Endothelial cell of umbilical vein (primary cell): Measurements from ENCODE around the gene PHC3. TPM values are rescaled to one million over a fixed set of nuclear protein-coding genes. Genes with fewer than 3 reads are reported as not detected.

Source experiments
- BruUV-seq: library from RNA; stranded (reverse); fragments of 400-500 nt; replicated peaks from 2 replicates; lab custom pipeline; 2021; lab: Mats Ljungman, UMichigan
- CTCF ChIA-PET: fragments of 300-600, 350-600 bp; sonication (Branson Sonifier 250); formaldehyde crosslinking; loops from one replicate; lab custom pipeline; 2021; ENCODE audit warnings: antibody characterized with exemption, inconsistent platforms; lab: Charles Lee
- POLR2A ChIA-PET: fragments of 300-600, 350-600 bp; sonication (Branson Sonifier 250); formaldehyde crosslinking; loops from one replicate; lab custom pipeline; 2021; ENCODE audit warnings: antibody characterized with exemption, inconsistent platforms; lab: Charles Lee
- DNase-seq: peaks from one replicate; pipeline ENCODE4 v3.0.0-alpha.2; 2011; ENCODE audit warnings: low read depth, low spot score
- FAIRE-seq: peaks from 2 replicates; lab custom pipeline; 2011; peaks lifted over from hg19 to GRCh38; lab: Jason Lieb, UNC
- H2AFZ ChIP-seq: 2 replicates; pipeline ENCODE4 v1.6.0; 2012; ENCODE audit warnings: low read depth, low read length, control low read depth, inconsistent platforms
- H3K27ac ChIP-seq: 2 replicates; pipeline ENCODE4 v1.5.1; 2011; ENCODE audit warnings: low read depth, mild to moderate bottlenecking, control low read depth, low read length, moderate library complexity; ENCODE audit not compliant: insufficient read depth
- H3K27me3 ChIP-seq, 2 experiments: 2 replicates each; pipeline versions ENCODE4 v1.6.0 to v1.6.1; 2011; ENCODE audit warnings: low read length in 2 of 2, mixed read lengths in 1 of 2; ENCODE audit not compliant: control insufficient read depth in 2 of 2, insufficient read depth in 2 of 2
- H3K36me3 ChIP-seq, 2 experiments: 2 replicates in 1 of 2; 3 replicates in 1 of 2; pipeline ENCODE4 v1.5.1; 2011; ENCODE audit warnings: low read length in 2 of 2, mild to moderate bottlenecking in 1 of 2, moderate library complexity in 1 of 2; ENCODE audit not compliant: control insufficient read depth in 2 of 2, insufficient read depth in 2 of 2; ENCODE audit errors: extremely low read depth in 1 of 2
- H3K4me1 ChIP-seq: 3 replicates; pipeline ENCODE4 v1.5.1; 2011; ENCODE audit warnings: mild to moderate bottlenecking, low read length; ENCODE audit not compliant: control insufficient read depth, insufficient read depth; ENCODE audit errors: extremely low read depth
- H3K4me2 ChIP-seq: 2 replicates; pipeline ENCODE4 v1.6.1; 2011; ENCODE audit warnings: low read length, control low read depth, mixed read lengths; ENCODE audit not compliant: insufficient read depth
- H3K4me3 ChIP-seq, 3 experiments: fragments of 200-600 bp in 1 of 3; sonication (generic), shearing (Covaris generic) in 1 of 3; replicated peaks in 1 of 3; 2 replicates each; pipeline ENCODE4 v1.5.1; 2011 to 2016; ENCODE audit warnings: control low read depth in 3 of 3, low read length in 3 of 3, mild to moderate bottlenecking in 2 of 3, inconsistent platforms in 1 of 3, low read depth in 1 of 3, moderate library complexity in 1 of 3; ENCODE audit not compliant: insufficient read depth in 1 of 3
- H3K79me2 ChIP-seq: 2 replicates; pipeline ENCODE4 v1.6.0; 2012; ENCODE audit warnings: low read length, inconsistent platforms; ENCODE audit not compliant: control insufficient read depth, insufficient read depth
- H3K9ac ChIP-seq: replicated peaks from 2 replicates; pipeline ENCODE3; 2011; ENCODE audit warnings: low read length, control low read depth; ENCODE audit not compliant: insufficient read depth; ENCODE audit errors: extremely low read depth
- H3K9me1 ChIP-seq: replicated peaks from 3 replicates; pipeline ENCODE4 v1.6.0; 2011; ENCODE audit warnings: mild to moderate bottlenecking, low read length; ENCODE audit not compliant: control insufficient read depth, insufficient read depth; ENCODE audit errors: extremely low read depth
- H3K9me3 ChIP-seq: replicated peaks from 2 replicates; pipeline ENCODE4 v1.5.1; 2012; ENCODE audit warnings: low read length, inconsistent platforms; ENCODE audit not compliant: control insufficient read depth, insufficient read depth
- H4K20me1 ChIP-seq: replicated peaks from 2 replicates; pipeline ENCODE3; 2011; ENCODE audit warnings: mild to moderate bottlenecking, low read length; ENCODE audit not compliant: control insufficient read depth, insufficient read depth; ENCODE audit errors: extremely low read depth
- CTCF ChIP-seq, 2 donors: IDR thresholded peaks; 1 replicate in 1 of 2; 2 replicates in 1 of 2; pipeline ENCODE4 v1.5.1; 2011; ENCODE audit warnings: low read length in 2 of 2, mild to moderate bottlenecking in 2 of 2, moderate library complexity in 2 of 2, control low read depth in 1 of 2, inconsistent platforms in 1 of 2, low read depth in 1 of 2; ENCODE audit not compliant: insufficient read depth in 1 of 2; ENCODE audit errors: extremely low read depth in 1 of 2
- EZH2 ChIP-seq: IDR thresholded peaks from 2 replicates; pipeline ENCODE4 v1.6.1; 2012; ENCODE audit warnings: borderline replicate concordance, low read depth, mild to moderate bottlenecking, moderate library complexity, low read length, inconsistent platforms; ENCODE audit not compliant: severe bottlenecking
- FOS ChIP-seq: IDR thresholded peaks from 2 replicates; pipeline ENCODE4 v1.6.1; 2011; ENCODE audit warnings: mild to moderate bottlenecking, low read length, moderate library complexity, borderline replicate concordance; ENCODE audit not compliant: insufficient read depth
- GATA2 ChIP-seq: IDR thresholded peaks from 2 replicates; pipeline ENCODE4 v1.7.0; 2011; ENCODE audit warnings: low read depth, mild to moderate bottlenecking, moderate library complexity, mixed read lengths, low read length; ENCODE audit not compliant: insufficient read length, insufficient read depth
- JUN ChIP-seq: IDR thresholded peaks from 2 replicates; pipeline ENCODE4 v1.6.1; 2011; ENCODE audit warnings: borderline replicate concordance, low read depth; ENCODE audit not compliant: insufficient read length, insufficient read depth
- MAX ChIP-seq: IDR thresholded peaks from 2 replicates; pipeline ENCODE4 v1.6.1; 2011; ENCODE audit not compliant: insufficient read depth, insufficient read length
- MYC ChIP-seq: IDR thresholded peaks from one replicate; pipeline ENCODE4 v1.6.1; 2011; ENCODE audit warnings: mild to moderate bottlenecking, low read depth, low read length
- POLR2A ChIP-seq: IDR thresholded peaks from 2 replicates; pipeline ENCODE4 v1.6.1; 2012; ENCODE audit warnings: low read depth, mild to moderate bottlenecking, control low read depth, low read length
- POLR2AphosphoS5 ChIP-seq: IDR thresholded peaks from 2 replicates; pipeline ENCODE4 v1.6.1; 2012; ENCODE audit warnings: low read depth, mild to moderate bottlenecking, control low read depth, low read length, moderate library complexity; ENCODE audit not compliant: insufficient read depth
- dilution Hi-C: fragments of 300-500 bp; cut with MboI; formaldehyde crosslinking; loops from one replicate; pipeline ENCODE4 v1.15.0; 2019; ENCODE audit warnings: low sequenced_read_pairs; ENCODE audit not compliant: extremely low pct_ligation_motif_present
- intact Hi-C: fragments of 100-400 bp; cut with micrococcal nuclease; formaldehyde crosslinking; loops from one replicate; pipeline ENCODE4 v1.10.0; 2022
- polyA plus RNA-seq, 4 experiments: library from polyadenylated mRNA; depleted of rRNA in 3 of 4; stranded (reverse) in 3 of 4; unstranded in 1 of 4; fragments of >200 nt; gene quantifications; 2 replicates each; pipeline versions ENCODE4 v1.2.1 to v1.2.3, GENCODE V29; 2011 to 2012; ENCODE audit warnings: missing spikeins in 1 of 4
- total RNA-seq: library from RNA; stranded (reverse); gene quantifications from 2 replicates; pipeline ENCODE4 v1.2.3, GENCODE V29; 2021

The PHC3 gene
- total and polyA plus RNA-seq, 2 donors (not counting 3 experiments of a cell fraction or from before 2014, with no cell fraction given), result 35.7 to 45.8 TPM

GRCh38 chr3:170145278-170145677, 36.3 kb downstream of the PHC3 start:
- TF ChIP-seq EZH2, result no peak
- TF ChIP-seq JUN, result no peak
- no peak for TF ChIP-seq FOS
- no peak for TF ChIP-seq POLR2AphosphoS5
- TF ChIP-seq MAX, result no peak
- no peak for TF ChIP-seq MYC
- TF ChIP-seq CTCF (IDR thresholded peaks at IDR 0.05; ENCODE audit: extremely low read depth in 1 of 2, insufficient read depth in 1 of 2, low read depth in 1 of 2, low read length in 2 of 2), result no peak
- TF ChIP-seq GATA2, result no peak
- no peak for TF ChIP-seq POLR2A
- DNase-seq (no peak), FAIRE-seq (no peak)
- ChIA-PET POLR2A (no interaction called here), CTCF (interaction anchor here (0.9 kb wide), 1 partner anchor 12 kb away, joined by 3 read pairs; no protein-coding TSS in a partner anchor)
- Histone ChIP-seq H3K4me1 (no peaks in the 10 kb centered on the region), H3K9ac (no peak overlapping the region), H3K9me3 (no peaks in the 10 kb centered on the region), H3K4me3 (no peak overlapping the region), H3K27me3 (no peaks in the 10 kb centered on the region), H3K9me1 (no peaks in the 10 kb centered on the region), H4K20me1 (no peaks in the 10 kb centered on the region), H3K27ac (no peak overlapping the region), H3K79me2 (peaks cover 11% of the 10 kb centered on the region), H3K4me2 (no peak overlapping the region), H3K36me3 (peaks cover 3 to 5% of the 10 kb centered on the region in 2 experiments), H2AFZ (no peak overlapping the region)
- intact Hi-C loops (no loop called here), dilution Hi-C loops (no loop called here)
- no TSS peak for BruUV-seq
